Measurements from ENCODE around the gene UGDH.
"Not testable (repeated sequence)": the region's sequence is repeated elsewhere in the genome, so short reads cannot be mapped to it uniquely, and the experiment has no call there.

UGDH gene

DNA sequence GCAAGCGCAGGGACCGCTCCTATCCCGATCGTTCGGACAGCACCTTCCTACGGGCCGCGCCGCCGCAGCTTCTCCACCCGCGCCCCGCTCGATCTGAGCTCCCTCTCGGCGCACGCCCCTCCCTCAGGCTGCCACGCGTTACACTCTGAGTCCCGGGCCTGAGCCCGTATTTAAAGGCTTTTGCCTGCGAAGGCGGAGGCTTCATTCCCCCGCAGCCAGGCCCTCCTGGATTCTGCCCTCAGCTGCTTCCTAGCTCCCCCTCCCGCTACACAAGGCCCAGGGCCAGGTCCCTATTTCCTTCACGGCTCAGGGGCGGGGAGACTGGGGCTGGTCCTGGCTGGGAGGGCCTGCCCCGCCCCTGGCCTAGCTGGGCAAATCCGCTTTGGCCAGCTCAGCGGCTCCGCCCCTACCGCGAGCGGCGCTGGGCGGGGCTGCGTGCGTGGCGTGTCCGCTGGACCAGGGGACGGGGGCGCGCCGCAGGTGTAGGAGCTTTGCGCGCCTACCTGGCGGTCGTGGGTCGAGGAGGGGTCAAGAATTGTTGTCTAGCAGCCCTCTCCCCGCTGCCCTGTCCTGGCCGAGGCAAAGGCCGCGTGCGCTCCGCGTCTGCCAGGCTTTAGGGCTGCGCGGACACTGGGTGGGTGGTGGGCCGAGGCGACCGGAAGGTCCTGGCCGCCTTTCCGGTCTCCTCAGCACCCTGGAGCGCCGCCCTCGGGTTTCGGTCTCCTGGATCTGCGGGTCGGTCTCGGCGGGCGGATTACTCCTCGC lies at the start of gene UGDH:
TSS of gene UGDH (minus strand) at position 144 of the 765 bp plus-strand sequence. CDS start 5,927 bp downstream, outside the sequence.
- DNase-seq (ENCODE audit: low spot score) = peak; percentile 88

DNA sequence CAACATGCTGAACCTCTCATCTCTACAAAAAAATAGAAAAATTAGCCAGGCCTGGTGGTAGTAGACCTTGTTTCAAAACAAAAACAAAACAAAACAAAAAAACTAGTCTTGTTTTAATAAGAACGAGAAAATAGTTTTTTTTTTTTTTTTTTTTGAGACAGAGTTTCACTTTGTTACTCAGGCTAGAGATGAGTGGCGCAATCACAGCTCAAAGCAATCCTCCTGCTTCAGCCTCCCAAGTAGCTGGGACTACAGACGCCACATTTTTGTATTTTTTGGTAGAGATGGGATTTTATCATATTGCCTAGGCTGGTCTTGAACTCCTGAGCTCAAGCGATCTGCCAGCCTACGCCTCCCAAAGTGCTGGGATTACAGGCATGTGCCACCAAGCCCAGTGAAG lies 47.7 kb upstream of the UGDH start:
- no peak for DNase-seq (ENCODE audit: low spot score)

DNA sequence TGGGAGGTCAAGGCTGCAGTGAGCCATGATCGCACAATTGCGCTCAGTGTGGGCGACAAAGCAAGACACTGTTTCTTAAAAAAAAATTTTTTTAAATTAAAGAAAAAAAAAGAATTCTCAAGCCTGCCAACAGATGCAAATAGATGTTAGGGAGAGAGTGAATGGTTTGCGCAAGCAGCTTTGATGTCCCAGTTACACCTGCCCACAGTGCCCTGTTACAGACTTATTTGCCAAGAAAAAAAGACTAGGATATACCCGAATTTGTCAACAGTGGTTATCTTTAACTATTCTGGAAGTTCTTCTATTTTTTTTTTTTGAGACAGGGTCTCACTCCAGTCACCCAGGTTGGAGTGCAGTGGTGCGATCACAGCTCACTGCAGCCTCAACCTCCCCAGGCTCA lies 44.3 kb upstream of the UGDH start:
- DNase-seq (ENCODE audit: low spot score) = no peak

DNA sequence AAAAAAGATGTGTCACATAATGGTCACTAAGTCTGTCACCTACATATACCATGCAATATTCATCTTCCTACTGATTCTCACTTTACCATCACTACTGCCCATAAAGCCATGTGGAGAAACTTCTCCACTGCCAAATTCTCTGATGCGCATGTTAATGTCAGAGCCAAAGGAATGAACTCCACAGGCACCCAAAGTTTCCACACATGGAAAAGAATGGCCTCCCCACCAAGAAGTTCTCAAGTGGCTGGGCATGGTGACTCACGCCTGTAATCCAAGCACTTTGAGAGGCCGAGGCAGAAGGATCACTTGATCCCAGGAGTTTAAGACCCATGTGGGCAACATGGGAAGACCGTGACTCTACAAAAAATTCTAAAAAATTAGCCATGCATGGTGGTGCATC lies 43.8 kb upstream of the UGDH start:
- no peak for DNase-seq (ENCODE audit: low spot score)

DNA sequence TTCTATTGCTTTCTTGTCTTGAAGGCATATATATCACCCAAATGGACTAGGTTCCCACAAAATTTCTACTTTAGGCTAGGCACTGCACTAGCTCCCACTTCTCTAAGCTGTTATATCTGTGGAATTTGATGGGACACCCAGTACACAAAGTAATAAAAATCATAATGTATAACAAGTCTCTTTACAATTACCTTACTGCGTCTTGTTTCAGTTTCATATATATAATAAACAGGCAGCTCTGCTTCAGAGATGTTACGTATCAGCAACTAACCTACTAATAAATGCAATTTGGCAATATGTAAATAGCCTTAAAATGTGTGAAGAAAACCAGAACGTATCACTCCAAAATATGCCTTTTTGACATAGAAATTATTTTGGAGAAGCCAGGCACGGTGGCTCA lies 42.0 kb upstream of the UGDH start:
- no peak for DNase-seq (ENCODE audit: low spot score)

DNA sequence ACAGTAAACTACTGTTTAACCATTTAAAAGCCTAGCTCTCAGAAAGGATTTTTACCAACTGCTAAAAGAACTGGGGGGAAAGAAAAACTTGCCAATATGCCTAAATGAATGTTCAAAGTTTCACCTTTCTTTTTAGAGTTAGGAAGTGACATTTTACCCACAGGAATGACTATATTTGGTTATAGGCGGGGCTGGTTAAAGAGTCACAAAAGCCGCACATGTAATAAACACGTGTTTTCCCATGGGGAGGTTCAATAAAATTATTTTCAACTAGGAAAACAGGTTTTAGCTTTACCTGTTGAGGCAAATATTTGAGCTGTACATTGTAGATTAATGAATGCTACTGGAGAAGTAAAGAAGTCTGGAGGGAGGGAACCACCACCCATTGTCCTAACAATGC lies 41.6 kb upstream of the UGDH start:
- no peak for DNase-seq (ENCODE audit: low spot score)

DNA sequence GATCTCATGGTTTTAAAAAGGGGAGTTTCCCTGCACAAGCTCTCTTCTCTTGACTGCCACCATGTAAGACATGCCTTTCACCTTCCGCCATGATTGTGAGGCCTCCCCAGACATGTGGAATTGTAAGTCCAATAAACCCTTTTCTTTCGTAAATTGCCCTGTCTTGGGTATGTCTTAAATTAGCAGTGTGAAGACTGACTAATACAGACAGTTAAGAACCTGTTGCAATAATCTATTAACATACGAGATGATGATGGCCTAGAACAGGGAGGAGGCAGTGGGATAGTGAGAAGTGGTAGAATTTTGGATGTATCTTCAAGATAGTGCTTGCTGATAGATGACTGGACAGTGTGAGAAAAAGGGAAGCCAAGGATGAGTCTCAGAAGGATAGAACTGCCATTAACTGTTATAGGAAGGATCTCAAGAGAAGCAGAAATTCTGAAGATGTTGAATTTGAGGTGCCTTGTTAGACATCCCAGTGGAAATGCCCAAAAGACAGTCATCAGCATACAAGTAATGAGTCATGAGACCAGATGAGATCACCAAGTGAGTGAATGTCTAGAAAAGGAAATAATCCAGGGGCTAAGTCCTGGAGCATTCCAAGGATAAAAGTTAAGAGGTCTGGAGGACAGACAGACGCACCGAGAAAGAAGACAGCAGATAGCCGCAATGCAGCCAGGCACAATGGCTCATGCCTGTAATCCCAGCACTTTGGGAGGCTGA lies 38.8 kb upstream of the UGDH start:
- no peak for DNase-seq (ENCODE audit: low spot score)

DNA sequence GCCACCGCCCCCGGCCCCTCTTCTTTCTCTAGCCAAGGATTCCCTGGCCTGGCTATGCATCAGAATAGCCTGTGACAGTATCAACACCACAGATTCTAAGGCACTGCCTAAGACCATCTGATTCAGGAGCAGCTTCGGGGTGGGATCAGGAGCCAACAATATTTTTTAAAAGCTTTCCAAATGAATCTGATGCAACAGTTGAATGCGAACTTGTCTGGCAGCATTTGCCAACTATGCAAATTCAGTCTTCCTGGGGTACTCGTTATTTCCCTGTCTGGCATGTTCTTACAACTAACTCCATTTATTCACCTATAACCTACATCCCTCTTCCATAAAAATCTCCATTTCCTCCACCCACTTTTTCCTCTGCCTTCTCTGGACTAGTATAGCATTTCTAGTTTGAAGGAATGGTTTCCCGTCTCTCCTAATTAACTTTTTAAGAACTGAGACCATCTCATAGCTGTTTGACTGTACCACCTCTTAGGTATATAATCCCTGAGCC lies 36.2 kb upstream of the UGDH start:
- DNase-seq (ENCODE audit: low spot score) = no peak

DNA sequence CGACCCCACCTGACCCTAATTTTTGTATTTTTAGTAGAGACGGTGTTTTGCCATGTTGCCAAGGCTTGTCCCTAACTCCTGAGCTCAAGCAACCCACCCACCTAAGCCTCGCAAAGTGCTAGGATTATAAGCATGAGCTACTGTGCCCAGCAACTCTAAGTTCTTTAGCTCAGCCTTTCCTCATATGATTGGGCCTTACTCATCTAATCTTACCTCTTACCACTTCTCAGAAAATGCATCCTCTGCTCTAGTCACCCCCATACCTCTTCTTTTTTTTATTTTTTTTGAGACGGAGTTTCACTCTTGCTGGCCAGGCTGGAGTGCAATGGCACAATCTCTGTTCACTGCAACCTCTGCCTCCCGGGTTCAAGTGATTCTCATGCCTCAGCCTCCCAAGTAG lies 35.6 kb upstream of the UGDH start:
- no peak for DNase-seq (ENCODE audit: low spot score)

DNA sequence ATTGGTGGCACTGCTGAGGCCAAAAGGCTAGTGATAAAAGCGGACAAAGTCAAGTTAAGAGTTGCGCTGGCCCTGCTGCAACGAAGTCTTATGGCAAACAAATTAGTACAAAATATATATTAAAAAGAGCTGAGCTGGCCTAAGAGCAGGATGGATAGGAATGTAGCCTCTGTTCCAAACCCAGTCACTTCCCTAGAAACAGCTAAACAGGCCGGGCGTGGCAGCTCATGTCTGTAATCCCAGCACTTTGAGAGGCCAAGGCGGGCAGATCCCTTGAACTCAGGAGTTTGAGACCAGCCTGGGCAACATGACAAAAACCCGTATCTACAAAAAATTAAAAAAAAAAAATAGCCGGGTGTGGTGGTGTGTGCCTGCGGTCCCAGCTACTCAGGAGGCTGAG lies 32.4 kb upstream of the UGDH start:
- no peak for DNase-seq (ENCODE audit: low spot score)

DNA sequence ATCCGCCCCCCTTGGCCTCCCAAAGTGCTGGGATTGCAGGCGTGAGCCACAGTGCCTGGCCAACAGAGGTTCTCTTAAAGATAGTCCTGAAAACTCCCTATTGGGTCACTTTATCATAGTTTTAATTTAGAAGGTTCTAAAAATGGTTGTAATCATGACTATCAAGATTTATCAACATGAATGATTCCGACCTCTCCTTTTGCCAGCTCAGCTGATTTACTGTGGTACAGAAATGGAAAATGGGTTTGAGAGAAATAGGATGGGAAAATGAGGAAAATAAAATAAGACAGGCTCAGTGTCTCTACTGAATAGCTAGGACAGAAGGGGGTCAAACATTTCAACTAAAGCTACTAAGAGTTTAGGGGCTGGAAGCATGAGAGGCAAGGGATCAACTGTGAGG lies 28.2 kb upstream of the UGDH start:
- no peak for DNase-seq (ENCODE audit: low spot score)

DNA sequence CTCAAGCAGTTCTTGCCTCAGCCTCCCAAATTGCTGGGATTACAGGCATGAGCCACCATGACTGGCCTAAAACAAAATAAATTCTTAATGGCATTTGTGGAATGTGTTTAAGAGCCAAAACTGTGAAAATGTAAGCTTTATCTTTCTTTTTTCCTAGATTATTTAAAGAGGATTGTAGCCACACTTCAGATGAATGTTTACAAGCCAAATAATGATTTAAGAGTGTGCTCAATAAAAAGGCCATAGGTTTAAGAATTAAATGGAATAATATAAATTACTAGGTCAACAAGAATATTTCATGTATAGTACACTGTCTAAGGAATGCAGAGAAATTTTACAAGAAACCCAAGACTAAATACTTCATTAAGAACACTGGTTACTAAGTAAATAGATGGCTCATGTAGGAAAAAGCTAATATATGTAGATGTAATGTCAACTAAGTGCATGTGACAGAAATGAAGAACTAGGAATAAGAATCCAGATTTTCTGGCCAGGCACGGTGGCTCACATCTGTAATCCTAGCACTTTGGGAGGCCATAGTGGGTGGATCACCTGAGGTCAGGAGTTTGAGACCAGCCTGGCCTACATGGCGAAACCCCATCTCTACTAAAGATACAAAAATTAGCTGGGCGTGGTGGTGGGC lies 21.3 kb upstream of the UGDH start:
- no peak for DNase-seq (ENCODE audit: low spot score)

DNA sequence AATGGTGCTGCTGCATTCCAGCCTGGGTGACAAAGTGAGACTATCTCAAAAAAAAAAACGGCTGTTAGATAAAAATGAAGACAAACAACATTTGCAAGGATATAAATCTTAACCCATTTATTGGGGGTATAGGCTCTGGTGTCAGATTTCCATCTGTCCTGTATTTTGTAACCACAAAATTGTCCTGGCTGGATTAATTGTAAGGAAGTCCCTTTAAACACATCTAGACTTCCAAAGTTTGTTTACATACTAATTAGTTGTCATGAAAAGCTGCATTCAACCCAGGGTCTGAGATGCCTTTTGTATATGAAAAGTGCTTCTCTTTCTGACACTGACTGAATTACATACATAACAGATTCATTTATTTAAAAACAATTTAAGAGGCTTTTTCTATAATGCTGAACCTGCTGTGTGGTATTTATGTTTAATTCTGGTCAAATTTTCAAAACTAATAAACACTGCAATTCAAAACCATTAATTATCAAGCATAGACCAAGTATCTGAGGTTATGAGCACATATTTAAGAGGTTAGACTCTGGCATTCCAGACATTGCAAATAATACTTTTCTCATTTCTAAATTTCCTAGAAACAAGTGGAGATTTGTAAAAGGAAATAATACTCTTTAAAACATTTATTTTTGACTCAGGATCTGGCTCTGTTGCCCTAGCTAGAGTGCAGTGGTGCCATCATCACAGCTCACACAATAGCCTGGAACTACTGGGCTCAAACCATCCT lies 17.5 kb upstream of the UGDH start:
- DNase-seq (ENCODE audit: low spot score) = no peak

DNA sequence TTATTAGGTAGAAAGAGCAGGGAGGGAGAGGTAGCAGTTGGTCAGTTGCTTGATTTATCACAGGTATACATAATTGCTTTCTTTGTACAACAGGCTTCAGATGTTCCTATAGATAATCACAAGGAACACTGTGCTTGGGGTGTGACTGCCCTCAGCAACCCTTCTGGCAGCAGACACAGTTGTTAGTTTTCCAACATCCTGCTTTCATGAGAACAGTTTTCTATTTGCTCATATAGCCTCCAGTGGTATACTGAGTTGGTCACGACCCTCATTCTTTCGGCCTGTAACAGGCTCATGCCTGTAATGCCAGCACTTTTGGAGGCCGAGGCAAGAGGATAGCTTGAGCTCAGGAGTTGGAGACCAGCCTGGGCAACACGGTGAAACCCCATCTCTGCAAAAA lies 16.8 kb upstream of the UGDH start:
- not testable (repeated sequence) for DNase-seq (ENCODE audit: low spot score)

DNA sequence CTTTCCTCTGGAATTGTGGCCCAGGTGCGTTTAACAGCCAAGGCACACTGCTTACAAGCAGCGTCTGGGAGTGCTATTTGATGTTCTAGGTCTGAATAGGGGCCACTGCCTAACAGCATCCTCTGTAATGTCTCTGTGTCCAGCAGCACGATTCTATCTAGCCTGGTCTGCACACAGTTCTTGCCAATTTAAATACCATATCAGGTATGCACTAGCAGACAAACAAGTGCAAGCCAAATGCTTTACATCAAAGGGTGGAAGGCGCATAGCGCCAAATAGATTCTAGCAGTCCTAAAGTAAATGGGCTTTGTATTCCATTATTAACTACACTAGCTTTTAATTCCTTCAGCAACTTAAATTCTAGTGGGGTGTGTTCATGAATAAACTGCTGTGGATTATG lies 15.8 kb upstream of the UGDH start:
- DNase-seq (ENCODE audit: low spot score) = no peak

DNA sequence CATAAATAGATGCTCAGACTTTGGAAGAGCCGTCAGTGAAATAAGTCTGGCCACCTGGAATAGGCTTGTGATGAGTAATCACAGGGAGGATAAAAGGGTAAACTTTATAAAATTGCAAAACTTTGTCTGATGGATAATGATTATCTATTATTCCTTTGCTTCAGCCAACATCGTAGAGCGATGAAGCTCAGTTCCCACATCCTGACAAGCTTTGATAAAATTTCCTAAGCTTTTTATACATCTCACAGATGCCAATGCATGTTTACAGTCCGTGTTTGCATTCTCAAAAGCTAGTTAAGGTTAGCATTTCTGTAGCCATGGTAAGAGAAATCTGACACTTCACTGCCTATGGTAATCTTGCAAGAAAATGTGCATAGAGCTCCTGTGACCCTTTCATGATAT lies 15.4 kb upstream of the UGDH start:
- no peak for DNase-seq (ENCODE audit: low spot score)

DNA sequence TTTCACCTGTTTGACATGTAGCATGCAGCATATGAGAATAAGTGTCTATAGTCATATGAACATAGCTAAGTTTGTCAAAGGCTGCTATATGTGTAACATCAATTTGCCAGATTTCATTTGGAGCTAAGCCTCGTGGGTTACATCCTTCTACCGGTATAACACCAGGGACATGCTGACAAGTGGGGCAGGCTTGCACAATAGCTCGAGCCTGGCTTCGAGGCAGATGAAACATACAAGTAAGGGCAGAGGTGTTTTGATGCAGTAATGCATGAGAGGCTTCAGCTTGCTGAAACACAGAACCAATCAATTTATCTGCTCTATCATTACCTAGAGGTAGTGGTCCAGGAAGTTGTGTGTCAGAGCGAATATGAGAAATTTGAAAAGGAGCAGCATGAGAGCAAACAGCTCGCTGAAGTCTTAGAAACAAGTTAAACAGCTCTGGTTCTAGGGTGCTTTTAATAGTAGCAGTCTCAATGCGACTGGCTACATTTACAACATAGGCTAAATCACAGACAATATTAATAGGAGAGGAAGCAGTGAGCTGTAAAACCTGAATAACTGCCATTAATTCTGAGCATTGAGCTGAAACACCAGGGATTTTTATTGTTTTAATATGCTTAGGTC lies 14.9 kb upstream of the UGDH start:
- no peak for DNase-seq (ENCODE audit: low spot score)

DNA sequence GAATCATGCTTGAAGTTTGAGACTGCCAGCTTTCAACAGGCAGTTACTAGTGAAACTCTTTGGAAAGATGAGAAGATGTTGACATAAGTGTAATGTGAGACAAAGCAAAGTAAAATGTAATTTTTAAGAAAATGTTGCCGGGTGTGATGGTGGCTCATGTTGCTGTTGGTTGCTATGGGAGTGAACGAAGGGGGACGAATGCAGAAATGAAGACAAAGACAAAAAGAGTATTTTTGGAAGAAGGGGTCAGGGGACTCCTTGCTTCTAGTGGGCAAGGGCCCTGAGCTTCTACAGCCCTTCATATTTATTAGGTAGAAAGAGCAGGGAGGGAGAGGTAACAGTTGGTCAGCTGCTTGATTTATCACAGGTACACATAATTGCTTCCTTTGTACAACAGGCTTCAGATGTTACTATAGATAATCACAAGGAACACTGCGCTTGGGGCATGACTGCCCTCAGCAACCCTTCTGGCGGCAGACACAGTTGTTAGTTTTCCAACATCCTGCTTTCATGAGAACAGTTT lies 11.9 kb upstream of the UGDH start:
- DNase-seq (ENCODE audit: low spot score) = no peak

DNA sequence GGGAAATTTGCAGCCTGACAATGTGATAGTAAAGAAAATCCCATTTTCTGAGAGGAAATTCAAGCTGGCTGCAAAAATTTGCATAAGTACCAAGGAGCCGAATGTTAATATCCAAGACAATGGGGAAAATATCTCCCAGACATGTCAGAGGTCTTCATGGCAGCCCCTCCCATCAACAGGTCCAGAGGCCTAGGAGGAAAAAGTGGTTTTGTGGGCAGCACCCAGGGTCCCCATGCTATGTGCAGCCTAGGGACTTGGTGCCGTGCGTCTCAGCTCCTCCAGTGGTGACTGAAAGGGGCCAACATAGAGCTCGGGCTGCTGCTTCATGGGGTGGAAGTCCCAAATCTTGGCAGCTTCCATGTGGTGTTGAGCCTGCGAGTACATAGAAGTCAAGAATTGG lies 6.3 kb upstream of the UGDH start:
- no peak for DNase-seq (ENCODE audit: low spot score)

DNA sequence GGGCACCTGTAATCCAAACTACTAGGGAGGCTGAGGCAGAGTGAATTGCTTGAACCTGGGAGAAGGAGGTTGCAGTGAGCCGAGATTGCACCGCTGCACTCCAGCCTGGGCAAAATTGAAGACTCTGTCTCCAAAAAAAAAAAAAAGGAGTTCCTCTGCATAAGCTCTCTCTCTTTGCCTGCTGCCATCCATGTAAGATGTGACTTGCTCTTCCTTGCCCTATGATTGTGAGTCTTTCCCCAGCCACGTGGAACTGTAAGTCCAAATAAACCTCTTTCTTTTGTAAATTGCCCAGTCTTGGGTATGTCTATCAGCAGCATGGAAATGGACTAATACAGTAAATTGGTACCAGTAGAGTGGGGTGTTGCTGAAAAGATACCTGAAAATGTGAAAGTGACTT lies 5.0 kb upstream of the UGDH start:
- DNase-seq (ENCODE audit: low spot score) = not testable (repeated sequence)

DNA sequence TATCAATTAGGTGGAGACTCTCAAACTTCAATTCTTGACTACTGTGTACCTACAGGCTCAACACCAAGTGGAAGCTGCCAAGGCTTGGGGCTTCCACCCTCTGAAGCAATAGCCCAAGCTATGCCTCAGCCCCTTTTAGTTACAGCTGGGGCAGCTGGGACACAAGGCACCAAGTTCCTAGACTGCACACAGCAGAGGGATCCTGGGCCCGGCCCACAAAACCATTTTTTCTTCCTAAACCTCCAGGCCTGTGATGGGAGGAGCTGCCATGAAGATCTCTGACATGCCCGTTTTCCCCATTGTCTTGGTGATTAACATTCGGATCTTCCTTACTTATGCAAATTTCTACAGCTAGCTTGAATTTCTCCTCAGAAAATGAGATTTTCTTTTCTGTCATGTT lies 3.4 kb upstream of the UGDH start:
- DNase-seq (ENCODE audit: low spot score) = no peak

DNA sequence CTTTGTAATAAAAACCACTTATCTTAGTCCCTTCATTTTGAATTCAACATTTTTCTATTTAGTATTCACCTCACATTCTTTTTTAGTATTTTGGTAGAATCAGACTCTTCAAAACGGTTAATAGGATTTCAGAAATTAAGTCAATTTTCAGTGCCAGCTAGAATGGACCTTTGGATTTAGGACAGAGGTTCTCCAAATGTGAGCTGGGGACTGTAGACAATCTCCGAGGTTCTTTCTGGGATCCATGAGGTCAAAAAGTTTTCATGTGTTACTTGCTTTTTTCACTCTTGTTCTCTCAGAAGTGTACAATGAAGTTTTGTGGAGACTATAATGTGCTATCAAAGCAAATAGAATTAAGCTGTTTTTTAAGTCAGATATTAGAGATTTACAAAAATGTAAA lies 2.3 kb upstream of the UGDH start:
- DNase-seq (ENCODE audit: low spot score) = no peak
